Sigmoid colon (tissue), 4 donors: Measurements from ENCODE around the gene UAP1.

Experiments used
- EP300 ChIP-seq, 4 donors: sonication (generic); formaldehyde crosslinking; IDR thresholded peaks; one replicate each; pipeline ENCODE4 v1.6.1; 2017; ENCODE audit warnings: antibody characterized with exemption in 4 of 4
- POLR2A ChIP-seq, 2 donors: fragments of 450-650 bp; IDR thresholded peaks; one replicate each; pipeline ENCODE4 v1.6.1; 2016; ENCODE audit warnings: antibody characterized with exemption in 2 of 2, mild to moderate bottlenecking in 2 of 2, moderate library complexity in 2 of 2
- POLR2AphosphoS5 ChIP-seq, 4 donors: sonication (generic); formaldehyde crosslinking; IDR thresholded peaks; one replicate each; pipeline ENCODE4 v1.6.1; 2017; ENCODE audit warnings: antibody characterized with exemption in 4 of 4
- TF ChIP-seq, protein P1 (sequence below), 4 experiments: fragments of 450-650 bp in 3 of 4; fragments of 200-600 bp in 1 of 4; IDR thresholded peaks; one replicate each; pipeline ENCODE4 v1.5.1; 2016 to 2019; ENCODE audit warnings: antibody characterized with exemption in 4 of 4, mild to moderate bottlenecking in 3 of 4, moderate library complexity in 2 of 4

DNA sequence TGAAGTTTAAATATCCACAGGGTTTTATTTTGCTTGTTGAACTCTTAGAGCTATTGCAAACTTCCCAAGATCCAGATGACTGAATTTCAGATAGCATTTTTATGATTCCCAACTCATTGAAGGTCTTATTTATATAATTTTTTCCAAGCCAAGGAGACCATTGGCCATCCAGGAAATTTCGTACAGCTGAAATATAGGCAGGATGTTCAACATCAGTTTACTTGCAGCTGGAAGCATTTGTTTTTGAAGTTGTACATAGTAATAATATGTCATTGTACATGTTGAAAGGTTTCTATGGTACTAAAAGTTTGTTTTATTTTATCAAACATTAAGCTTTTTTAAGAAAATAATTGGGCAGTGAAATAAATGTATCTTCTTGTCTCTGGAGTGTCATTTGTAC lies 37.9 kb downstream of the UAP1 start:
- TF ChIP-seq POLR2AphosphoS5 (IDR thresholded peaks at IDR 0.05), result no peak
- TF ChIP-seq POLR2A (IDR thresholded peaks at IDR 0.05), result no peak
- TF ChIP-seq, protein P1, sequence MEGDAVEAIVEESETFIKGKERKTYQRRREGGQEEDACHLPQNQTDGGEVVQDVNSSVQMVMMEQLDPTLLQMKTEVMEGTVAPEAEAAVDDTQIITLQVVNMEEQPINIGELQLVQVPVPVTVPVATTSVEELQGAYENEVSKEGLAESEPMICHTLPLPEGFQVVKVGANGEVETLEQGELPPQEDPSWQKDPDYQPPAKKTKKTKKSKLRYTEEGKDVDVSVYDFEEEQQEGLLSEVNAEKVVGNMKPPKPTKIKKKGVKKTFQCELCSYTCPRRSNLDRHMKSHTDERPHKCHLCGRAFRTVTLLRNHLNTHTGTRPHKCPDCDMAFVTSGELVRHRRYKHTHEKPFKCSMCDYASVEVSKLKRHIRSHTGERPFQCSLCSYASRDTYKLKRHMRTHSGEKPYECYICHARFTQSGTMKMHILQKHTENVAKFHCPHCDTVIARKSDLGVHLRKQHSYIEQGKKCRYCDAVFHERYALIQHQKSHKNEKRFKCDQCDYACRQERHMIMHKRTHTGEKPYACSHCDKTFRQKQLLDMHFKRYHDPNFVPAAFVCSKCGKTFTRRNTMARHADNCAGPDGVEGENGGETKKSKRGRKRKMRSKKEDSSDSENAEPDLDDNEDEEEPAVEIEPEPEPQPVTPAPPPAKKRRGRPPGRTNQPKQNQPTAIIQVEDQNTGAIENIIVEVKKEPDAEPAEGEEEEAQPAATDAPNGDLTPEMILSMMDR (IDR thresholded peaks at IDR 0.05), result no peak
- TF ChIP-seq EP300 (IDR thresholded peaks at IDR 0.05), result no peak
